GM23248 (cell line): ENCODE results near the gene LRRC52.

Source experiments
- EZH2 ChIP-seq: fragments of 200-600 bp; sonication (generic); IDR thresholded peaks from 2 replicates; pipeline ENCODE4 v1.6.1; 2018; ENCODE audit warnings: antibody characterized with exemption, mild to moderate bottlenecking; ENCODE audit not compliant: insufficient read depth, poor library complexity, severe bottlenecking
- EZH2phosphoT487 ChIP-seq: fragments of 200-600 bp; sonication (generic); IDR thresholded peaks from 2 replicates; pipeline ENCODE4 v1.6.1; 2018; ENCODE audit warnings: antibody characterized with exemption, moderate library complexity, mild to moderate bottlenecking, low read depth; ENCODE audit not compliant: insufficient read depth

DNA sequence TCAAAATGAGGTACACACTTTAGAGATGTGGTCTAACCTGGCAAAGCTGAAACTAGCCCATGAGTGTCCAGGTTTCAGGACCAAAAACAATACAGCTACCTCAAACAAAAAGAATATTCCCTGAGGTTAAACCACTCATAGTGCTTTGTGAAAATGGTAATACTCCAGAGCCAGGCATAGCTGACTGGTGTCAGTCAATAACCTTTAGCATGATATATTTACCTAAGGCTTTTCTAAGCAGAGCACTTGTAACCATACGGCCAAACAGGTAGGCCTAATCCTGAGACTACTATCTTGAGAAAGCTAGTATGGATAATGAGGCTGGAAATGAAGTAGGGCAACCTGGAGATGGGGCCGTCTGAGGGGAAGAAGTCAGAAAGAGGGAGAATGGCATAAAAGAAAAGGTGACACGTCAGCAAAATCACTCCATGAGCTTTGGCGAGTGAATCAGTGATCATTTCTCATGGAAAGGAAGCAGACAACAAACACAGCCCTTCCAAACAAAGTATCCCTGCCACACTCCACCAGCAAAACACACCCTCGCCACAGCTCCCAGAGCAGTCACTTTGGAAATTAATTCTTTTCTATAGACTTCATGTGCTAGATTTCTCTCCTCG lies 1.7 kb upstream of the LRRC52 start:
- TF ChIP-seq EZH2 (no peak), EZH2phosphoT487 (no peak)
